Suppressor macrophage treated with lipopolysaccharide for 1 hour (primary cell): ENCODE data around the gene GSTT2B.
A peak's percentile ranks its signal among the peaks of the same experiment; 100 is the strongest.
"Not testable (repeated sequence)": the region's sequence is repeated elsewhere in the genome, so short reads cannot be mapped to it uniquely, and the experiment has no call there.

Source experiments
- DNase-seq, 3 donors: peaks; one replicate each; pipeline ENCODE4 v3.0.0-alpha.2; 2020 to 2022

Gene GSTT2B

DNA sequence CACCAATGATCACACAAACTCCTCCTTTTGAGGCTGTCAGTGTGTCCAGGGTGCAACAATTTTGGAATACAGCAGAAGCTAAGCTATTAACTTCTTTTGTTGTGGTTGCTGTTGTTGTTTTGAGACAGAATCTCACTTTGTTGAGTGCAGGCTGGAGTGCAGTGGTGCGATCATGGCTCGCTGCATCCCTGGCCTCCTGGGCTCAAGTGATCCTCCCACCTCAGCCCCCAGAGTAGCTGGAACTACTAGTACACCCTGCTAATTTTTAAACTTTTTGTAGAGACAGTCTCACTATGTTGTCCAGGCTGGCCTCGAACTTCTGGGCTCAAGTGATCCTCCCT, 22.0 kb downstream of the GSTT2B start:
- no peak for DNase-seq

GRCh38 chr22:23938328-23939016, 22.5 kb downstream of the GSTT2B start:
- DNase-seq = no peak

DNA sequence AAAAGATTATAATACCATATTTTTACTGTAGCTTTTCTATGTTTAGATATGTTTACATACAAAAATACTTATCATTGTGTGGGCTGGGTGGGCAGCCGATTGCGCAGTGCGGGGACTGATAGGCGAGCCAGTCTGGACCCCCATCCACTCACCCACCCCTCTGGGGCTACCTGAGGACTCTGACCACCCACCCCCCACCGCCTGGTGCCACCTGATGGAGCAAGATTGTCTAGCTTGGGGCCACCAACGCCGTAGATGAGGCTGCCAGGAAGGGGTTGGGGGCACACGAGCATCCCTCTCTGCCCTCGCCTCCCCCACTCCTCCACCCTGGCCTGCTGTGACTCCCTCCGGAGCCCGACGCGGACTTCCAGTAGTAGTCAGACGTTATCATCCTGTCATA, 34.4 kb downstream of the GSTT2B start:
- no peak for DNase-seq

DNA sequence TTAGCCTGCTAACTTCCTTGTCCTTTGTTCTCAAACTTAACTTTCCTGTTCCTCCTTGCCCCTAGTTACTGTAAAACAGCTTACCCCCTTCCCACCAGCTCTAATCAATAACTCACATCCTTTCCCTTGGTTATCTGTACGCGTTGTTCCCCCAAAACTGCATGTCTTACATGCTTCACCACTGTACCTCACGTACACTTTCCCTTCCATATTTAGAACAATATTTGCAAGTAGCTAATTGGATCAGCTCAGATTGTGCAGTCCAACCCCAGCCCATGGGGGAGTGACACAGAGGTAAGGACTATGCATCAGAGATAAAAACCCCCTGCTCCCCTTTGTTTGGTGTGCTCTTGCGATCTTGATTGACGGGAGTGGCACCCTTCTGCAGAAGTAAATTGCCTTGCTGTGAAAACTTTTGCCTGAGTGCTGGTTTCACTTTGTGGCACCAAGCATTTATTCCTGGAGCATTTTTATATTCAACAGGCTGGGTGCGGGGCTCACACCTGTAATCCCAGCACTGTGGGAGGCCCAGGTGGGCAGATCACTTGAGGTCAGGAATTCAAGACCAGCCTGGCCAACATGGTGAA, 35.9 kb downstream of the GSTT2B start:
- DNase-seq = no peak

DNA sequence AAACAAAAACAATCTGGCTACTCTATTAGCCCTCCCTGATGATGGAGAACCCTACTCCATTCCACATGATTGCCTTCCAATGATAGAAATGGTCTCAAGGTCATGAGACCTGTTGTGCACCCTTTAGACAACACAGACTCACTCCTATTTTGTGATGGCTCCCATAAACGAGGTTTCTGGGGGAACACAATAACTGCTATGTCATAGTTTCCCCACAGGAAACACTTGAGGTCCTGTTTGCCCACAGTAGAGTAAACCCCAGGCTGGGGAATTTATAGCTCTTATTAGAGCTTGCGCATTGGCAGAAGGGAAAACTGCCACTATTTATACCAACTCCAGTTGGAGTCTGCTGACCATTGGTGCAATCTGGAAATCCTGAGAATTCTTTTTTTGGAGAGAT, 38.1 kb downstream of the GSTT2B start:
- DNase-seq = no peak

DNA sequence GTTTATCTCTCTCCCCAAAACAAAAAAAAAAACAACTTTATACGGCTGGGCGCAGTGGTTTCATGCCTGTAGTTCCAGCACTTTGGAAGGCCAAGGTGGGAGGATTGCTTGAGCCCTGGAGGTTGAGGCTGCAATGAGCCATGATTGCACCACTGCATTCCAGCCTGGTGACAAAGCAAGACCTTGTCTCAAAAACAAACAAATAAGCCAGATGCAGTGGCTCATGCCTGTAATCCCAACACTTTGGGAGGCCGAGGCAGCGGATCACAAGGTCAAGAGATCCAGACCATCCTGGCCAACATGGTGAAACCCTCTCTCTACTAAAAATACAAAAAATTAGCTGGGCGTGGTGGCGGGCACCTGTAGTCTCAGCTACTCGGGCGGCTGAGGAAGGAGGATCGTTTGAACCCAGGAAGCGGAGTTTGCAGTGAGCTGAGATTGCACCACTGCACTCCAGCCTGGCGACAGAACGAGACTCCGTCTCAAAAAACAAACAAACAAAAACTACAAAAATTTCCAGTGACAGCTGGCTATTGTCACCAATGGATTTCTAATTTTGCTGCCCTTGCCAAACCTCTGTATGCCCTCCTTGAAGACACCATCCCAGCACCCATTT, 39.3 kb downstream of the GSTT2B start:
- DNase-seq = not testable (repeated sequence)

DNA sequence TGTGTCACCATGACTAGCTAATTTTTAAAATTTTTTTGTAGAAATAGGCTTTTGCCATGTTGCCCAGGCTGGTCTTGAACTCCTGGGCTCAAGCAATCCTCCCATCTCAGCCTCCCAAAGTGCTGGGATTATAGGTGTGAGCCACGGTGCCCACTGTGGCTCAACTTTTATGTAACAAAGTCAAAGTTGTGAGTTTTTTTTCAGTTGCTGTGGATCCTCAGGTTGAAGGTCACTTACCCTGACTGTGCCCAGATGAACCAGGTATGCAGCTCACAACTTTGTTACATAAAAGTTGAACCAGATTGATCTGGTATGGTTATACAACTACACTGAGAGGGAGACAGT, 40.8 kb downstream of the GSTT2B start:
- DNase-seq = not testable (repeated sequence)

- DNase-seq = no peak
Observed at GRCh38 chr22:23915290-23915689, 45.7 kb downstream of the GSTT2B start.

DNA sequence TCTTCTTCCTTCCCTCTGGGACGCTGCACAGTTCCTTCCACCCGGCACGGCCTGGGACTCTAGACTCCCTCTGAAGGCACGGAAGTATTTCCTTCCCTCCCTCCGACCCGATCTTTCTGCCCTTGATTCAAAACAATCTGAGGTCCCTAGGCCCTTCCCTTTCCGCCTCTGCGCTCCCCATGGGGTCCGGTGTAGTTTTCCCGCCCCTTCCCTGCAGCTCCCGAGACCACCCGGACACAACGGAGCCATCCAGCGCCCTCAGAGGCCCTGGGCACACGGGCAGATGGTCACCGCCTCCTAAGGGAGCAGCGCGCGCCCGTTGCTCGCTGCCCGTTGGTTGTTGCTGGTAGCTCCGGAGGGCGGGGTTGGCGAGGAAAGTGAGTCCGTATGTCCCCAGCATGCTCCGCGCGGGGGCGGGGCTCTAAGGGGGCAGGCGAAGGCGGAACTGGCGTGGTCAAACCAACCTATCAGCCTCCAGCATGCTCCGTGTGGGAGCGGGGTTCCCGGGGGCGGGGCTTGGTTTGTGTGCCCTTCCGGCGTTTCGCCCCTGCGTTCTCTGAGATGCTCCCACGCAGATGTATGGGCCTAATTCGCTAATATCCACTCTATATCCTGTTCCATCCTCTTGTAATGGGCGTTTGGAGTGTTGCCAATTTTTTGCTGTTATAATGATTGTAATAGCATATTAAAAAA, 47.2 kb downstream of the GSTT2B start:
- DNase-seq = peak; percentile 100

GRCh38 chr22:23913306-23913660, 47.7 kb downstream of the GSTT2B start:
- DNase-seq = peak in 2 of 3 donors; percentile 4 to 8

- no peak for DNase-seq
Observed at GRCh38 chr22:23912293-23912903, 48.6 kb downstream of the GSTT2B start.

- no peak for DNase-seq
Observed at GRCh38 chr22:23911318-23911980, 49.5 kb downstream of the GSTT2B start.

- no peak for DNase-seq
Observed at GRCh38 chr22:23910496-23911190, 50.4 kb downstream of the GSTT2B start.

GRCh38 chr22:23909296-23909898, 51.6 kb downstream of the GSTT2B start:
- peak in 1 of 3 donors; percentile 22 for DNase-seq

DNA sequence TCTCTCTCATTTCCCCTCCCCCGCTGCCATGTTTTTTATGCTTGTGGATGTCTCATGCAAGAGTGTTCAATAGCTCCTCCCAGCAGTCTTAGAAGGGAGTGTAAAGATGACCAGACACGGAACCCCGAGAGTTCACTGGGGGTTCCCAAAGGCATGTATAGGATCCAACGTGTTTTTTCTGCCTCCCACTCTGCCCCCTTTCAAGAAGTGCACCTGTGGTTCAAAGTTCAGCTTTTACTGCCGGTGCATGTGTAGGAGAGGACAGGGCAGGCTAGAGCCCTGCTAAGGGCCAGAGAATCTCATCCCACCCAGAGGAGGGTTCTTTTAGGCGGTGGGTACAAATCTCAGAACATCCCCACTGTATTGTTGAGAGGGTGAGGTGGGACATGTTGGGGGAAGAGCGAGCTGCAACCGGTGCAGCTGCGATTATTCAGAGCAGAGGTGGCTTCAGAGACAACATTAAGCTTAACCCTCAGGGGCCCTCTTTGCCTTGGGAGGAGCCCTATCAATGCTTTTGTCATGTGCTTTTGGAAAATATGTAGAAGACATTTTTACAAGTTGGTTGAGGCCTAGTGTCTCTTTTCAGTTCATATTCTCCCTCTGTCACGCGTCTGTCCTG, 52.3 kb downstream of the GSTT2B start:
- DNase-seq = no peak

- DNase-seq = not testable (repeated sequence)
Observed at GRCh38 chr22:23907423-23907822, 53.6 kb downstream of the GSTT2B start.
